ENCODE measurements around the gene DGKB.

The DGKB gene

DNA sequence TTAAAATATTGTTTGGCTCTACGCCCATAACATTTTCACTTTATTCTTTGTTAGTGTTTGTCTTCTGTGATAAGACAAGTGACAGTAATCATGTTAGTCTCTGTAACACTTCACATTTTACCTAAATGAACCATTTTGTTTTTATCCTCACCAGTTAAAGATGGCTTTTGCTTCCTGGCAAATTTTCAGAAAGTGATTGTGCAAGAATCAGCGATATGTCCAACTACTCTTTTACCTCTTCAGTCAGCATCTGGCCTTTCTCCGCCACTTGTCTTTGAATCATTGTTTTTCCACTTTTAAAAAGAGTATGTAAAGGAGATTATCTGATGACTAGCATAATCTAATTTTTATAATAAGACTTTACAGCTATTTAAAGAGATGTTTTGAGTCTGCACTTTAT is 3.5 kb downstream of the DGKB start:
- DNase-seq (ENCODE audit: extremely low spot score) = no peak
- TF ChIP-seq, protein P1, sequence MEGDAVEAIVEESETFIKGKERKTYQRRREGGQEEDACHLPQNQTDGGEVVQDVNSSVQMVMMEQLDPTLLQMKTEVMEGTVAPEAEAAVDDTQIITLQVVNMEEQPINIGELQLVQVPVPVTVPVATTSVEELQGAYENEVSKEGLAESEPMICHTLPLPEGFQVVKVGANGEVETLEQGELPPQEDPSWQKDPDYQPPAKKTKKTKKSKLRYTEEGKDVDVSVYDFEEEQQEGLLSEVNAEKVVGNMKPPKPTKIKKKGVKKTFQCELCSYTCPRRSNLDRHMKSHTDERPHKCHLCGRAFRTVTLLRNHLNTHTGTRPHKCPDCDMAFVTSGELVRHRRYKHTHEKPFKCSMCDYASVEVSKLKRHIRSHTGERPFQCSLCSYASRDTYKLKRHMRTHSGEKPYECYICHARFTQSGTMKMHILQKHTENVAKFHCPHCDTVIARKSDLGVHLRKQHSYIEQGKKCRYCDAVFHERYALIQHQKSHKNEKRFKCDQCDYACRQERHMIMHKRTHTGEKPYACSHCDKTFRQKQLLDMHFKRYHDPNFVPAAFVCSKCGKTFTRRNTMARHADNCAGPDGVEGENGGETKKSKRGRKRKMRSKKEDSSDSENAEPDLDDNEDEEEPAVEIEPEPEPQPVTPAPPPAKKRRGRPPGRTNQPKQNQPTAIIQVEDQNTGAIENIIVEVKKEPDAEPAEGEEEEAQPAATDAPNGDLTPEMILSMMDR (IDR thresholded peaks at IDR 0.05; ENCODE audit: control extremely low read depth, extremely low read depth, low read depth, missing control alignments) = no peak
- ChIA-PET POLR2A (no interaction called here), CTCF (no interaction called here)

- POLR2A ChIA-PET = no interaction called here
- CTCF ChIA-PET = no interaction called here
- DNase-seq (ENCODE audit: extremely low spot score) = no peak
- TF ChIP-seq, protein P1 (IDR thresholded peaks at IDR 0.05; ENCODE audit: control extremely low read depth, extremely low read depth, low read depth, missing control alignments) = no peak
Measured at GRCh38 chr7:14896461-14896860, 6.1 kb downstream of the DGKB start.

DNA sequence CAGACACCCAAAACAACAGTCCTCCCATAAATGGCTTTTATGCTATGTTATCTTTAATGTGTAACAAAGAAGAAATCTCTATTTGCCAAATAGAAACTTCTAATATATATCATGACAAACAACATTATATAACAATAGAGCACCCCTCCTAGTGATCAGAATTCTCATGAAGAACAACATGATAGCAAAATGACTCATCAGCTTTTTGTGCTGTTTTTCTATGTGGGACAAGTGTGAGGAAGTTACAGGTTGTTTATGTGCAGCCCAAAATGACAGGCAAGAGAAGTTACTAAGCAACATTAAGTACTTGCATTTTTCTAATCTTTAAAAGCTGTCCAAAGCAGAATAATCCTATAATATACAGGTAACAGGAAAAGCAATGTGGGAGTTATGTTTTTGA is 7.7 kb downstream of the DGKB start:
- CTCF ChIA-PET = interaction anchor here (1.0 to 1.3 kb wide), 2 partner anchors 9 to 17 kb away, joined by 3 to 4 read pairs; no protein-coding TSS in a partner anchor
- POLR2A ChIA-PET = no interaction called here
- TF ChIP-seq, protein P1 (IDR thresholded peaks at IDR 0.05; ENCODE audit: control extremely low read depth, extremely low read depth, low read depth, missing control alignments) = no peak
- DNase-seq (ENCODE audit: extremely low spot score) = no peak

- DNase-seq (ENCODE audit: extremely low spot score) = no peak
- POLR2A ChIA-PET = no interaction called here
- CTCF ChIA-PET = no interaction called here
- TF ChIP-seq, protein P1 (IDR thresholded peaks at IDR 0.05; ENCODE audit: control extremely low read depth, extremely low read depth, low read depth, missing control alignments) = no peak
Measured at GRCh38 chr7:14892961-14893360, 9.6 kb downstream of the DGKB start.

GRCh38 chr7:14891289-14891688 is 11.3 kb downstream of the DGKB start:
- no peak for DNase-seq (ENCODE audit: extremely low spot score)
- TF ChIP-seq, protein P1 (IDR thresholded peaks at IDR 0.05; ENCODE audit: control extremely low read depth, extremely low read depth, low read depth, missing control alignments) = no peak
- ChIA-PET POLR2A (no interaction called here), CTCF (no interaction called here)

- no peak for DNase-seq (ENCODE audit: extremely low spot score)
- TF ChIP-seq, protein P1 (IDR thresholded peaks at IDR 0.05; ENCODE audit: control extremely low read depth, extremely low read depth, low read depth, missing control alignments) = no peak
- ChIA-PET CTCF (interaction anchor here (0.7 to 1.7 kb wide), 3 partner anchors 16 to 25 kb away, joined by 3 to 5 read pairs (median 3); no protein-coding TSS in a partner anchor), POLR2A (no interaction called here)
Measured at GRCh38 chr7:14888962-14889361, 13.6 kb downstream of the DGKB start.

GRCh38 chr7:14886533-14886932 is 16.0 kb downstream of the DGKB start:
- POLR2A ChIA-PET = no interaction called here
- no peak for DNase-seq (ENCODE audit: extremely low spot score)
- CTCF ChIA-PET = interaction anchor here (0.9 to 1.6 kb wide), 2 partner anchors 9 to 37 kb away, joined by 3 to 4 read pairs; no protein-coding TSS in a partner anchor
- TF ChIP-seq, protein P1 (IDR thresholded peaks at IDR 0.05; ENCODE audit: control extremely low read depth, extremely low read depth, low read depth, missing control alignments) = no peak

All from GM10248 (cell line).